Measurements from ENCODE around the gene SMCO4.

- TF ChIP-seq POLR2A (IDR thresholded peaks at IDR 0.05): no peak
- no peak for TF ChIP-seq CTCF (IDR thresholded peaks at IDR 0.05)
Measured at GRCh38 chr11:93591247-93591898, 48.2 kb upstream of the SMCO4 start.

All from Peyer's patch (tissue), 4 donors.